Parathyroid adenoma (tissue), 2 donors: ENCODE data around the gene PIERCE2.
"Not testable (repeated sequence)": the region's sequence is repeated elsewhere in the genome, so short reads cannot be mapped to it uniquely, and the experiment has no call there.

Source experiments
- H2AFZ ChIP-seq: fragments of 300-600 bp; sonication (generic); one replicate; pipeline ENCODE4 v1.7.0; 2017; ENCODE audit warnings: antibody characterized with exemption, mild to moderate bottlenecking
- H3K27ac ChIP-seq: fragments of 300-600 bp; sonication (generic); one replicate; pipeline ENCODE4 v1.7.0; 2017
- H3K27me3 ChIP-seq: fragments of 300-600 bp; sonication (generic); one replicate; pipeline ENCODE4 v1.7.0; 2017; ENCODE audit warnings: low read length; ENCODE audit not compliant: control insufficient read depth, insufficient read depth
- H3K36me3 ChIP-seq: fragments of 300-600 bp; sonication (generic); one replicate; pipeline ENCODE4 v1.7.0; 2017; ENCODE audit warnings: low read length; ENCODE audit not compliant: control insufficient read depth, insufficient read depth
- H3K4me1 ChIP-seq: fragments of 300-600 bp; sonication (generic); one replicate; pipeline ENCODE4 v1.7.0; 2017; ENCODE audit warnings: control low read depth
- H3K4me2 ChIP-seq: fragments of 300-600 bp; sonication (generic); one replicate; pipeline ENCODE4 v1.7.0; 2017; ENCODE audit warnings: low read length
- H3K4me3 ChIP-seq: fragments of 300-600 bp; sonication (generic); one replicate; pipeline ENCODE4 v1.7.0; 2017; ENCODE audit warnings: low read depth, low read length
- H3K79me2 ChIP-seq: fragments of 300-600 bp; sonication (generic); one replicate; pipeline ENCODE4 v1.7.0; 2017; ENCODE audit warnings: control low read depth
- H3K9ac ChIP-seq: fragments of 300-600 bp; sonication (generic); one replicate; pipeline ENCODE4 v1.7.0; 2017; ENCODE audit warnings: mild to moderate bottlenecking
- H3K9me3 ChIP-seq: fragments of 300-600 bp; sonication (generic); one replicate; pipeline ENCODE4 v1.7.0; 2017; ENCODE audit warnings: low read length; ENCODE audit not compliant: control insufficient read depth
- CTCF ChIP-seq: fragments of 300-600 bp; sonication (generic); IDR thresholded peaks from one replicate; pipeline ENCODE4 v1.7.0; 2017; ENCODE audit warnings: antibody characterized with exemption, mild to moderate bottlenecking
- donor health status: primary hyperparathyroidism.

The PIERCE2 gene

GRCh38 chr15:55387027-55387426 lies 21.3 kb upstream of the PIERCE2 start:
- H3K4me3 ChIP-seq = no peak overlapping the region
- H3K9ac ChIP-seq = no peak overlapping the region
- no peak overlapping the region for H3K27ac ChIP-seq
- H3K79me2 ChIP-seq = no peaks in the 10 kb centered on the region
- no peak overlapping the region for H3K4me2 ChIP-seq
- no peaks in the 10 kb centered on the region for H3K9me3 ChIP-seq
- no peaks in the 10 kb centered on the region for H3K36me3 ChIP-seq
- no peak for TF ChIP-seq CTCF
- no peaks in the 10 kb centered on the region for H3K4me1 ChIP-seq
- no peaks in the 10 kb centered on the region for H3K27me3 ChIP-seq
- H2AFZ ChIP-seq = no peak overlapping the region

GRCh38 chr15:55389264-55389607 lies 19.1 kb upstream of the PIERCE2 start:
- Histone ChIP-seq H3K36me3 (no peaks in the 10 kb centered on the region), H3K9ac (no peak overlapping the region), H3K27ac (no peak overlapping the region), H3K79me2 (no peaks in the 10 kb centered on the region), H3K9me3 (no peaks in the 10 kb centered on the region), H3K4me1 (no peaks in the 10 kb centered on the region), H2AFZ (no peak overlapping the region), H3K27me3 (no peaks in the 10 kb centered on the region), H3K4me3 (no peak overlapping the region), H3K4me2 (no peak overlapping the region)
- no peak for TF ChIP-seq CTCF

- H3K4me3 ChIP-seq = no peak overlapping the region
- H3K79me2 ChIP-seq = peaks cover 25% of the 10 kb centered on the region
- H2AFZ ChIP-seq = no peak overlapping the region
- H3K27ac ChIP-seq = no peak overlapping the region
- no peak overlapping the region for H3K4me2 ChIP-seq
- no peaks in the 10 kb centered on the region for H3K27me3 ChIP-seq
- no peaks in the 10 kb centered on the region for H3K36me3 ChIP-seq
- peaks cover 2% of the 10 kb centered on the region for H3K4me1 ChIP-seq
- no peaks in the 10 kb centered on the region for H3K9me3 ChIP-seq
- H3K9ac ChIP-seq = no peak overlapping the region
- no peak for TF ChIP-seq CTCF
These were observed 13.6 kb upstream of the PIERCE2 start for GRCh38 chr15:55394694-55395093.

GRCh38 chr15:55398243-55398642 lies 10.1 kb upstream of the PIERCE2 start:
- Histone ChIP-seq H3K36me3 (no peaks in the 10 kb centered on the region), H3K4me2 (no peak overlapping the region), H3K9me3 (no peaks in the 10 kb centered on the region), H3K27me3 (no peaks in the 10 kb centered on the region), H3K27ac (no peak overlapping the region), H3K9ac (no peak overlapping the region), H3K79me2 (peaks cover 26% of the 10 kb centered on the region), H3K4me3 (no peak overlapping the region), H3K4me1 (peaks cover 2% of the 10 kb centered on the region), H2AFZ (no peak overlapping the region)
- no peak for TF ChIP-seq CTCF

- H3K4me1 ChIP-seq, H2AFZ ChIP-seq, H3K9ac ChIP-seq, H3K4me2 ChIP-seq, H3K27ac ChIP-seq, H3K4me3 ChIP-seq, H3K36me3 ChIP-seq, H3K27me3 ChIP-seq, H3K9me3 ChIP-seq: not testable (repeated sequence)
- H3K79me2 ChIP-seq = peaks cover 24% of the 10 kb centered on the region
These were observed 8.2 kb upstream of the PIERCE2 start for GRCh38 chr15:55400050-55400449.
